ENCODE results near the gene GPR107. TPM values are rescaled to one million over a fixed set of nuclear protein-coding genes. Genes with fewer than 3 reads are reported as not detected.
A peak's percentile ranks its signal among the peaks of the same experiment; 100 is the strongest.

The GPR107 gene
- total RNA-seq, 3 donors from 2014 or later: 15.9 to 21.7 (median 17.9) TPM

- H3K36me3 Mint-ChIP-seq (ENCODE audit: insufficient read depth): no peaks in the 10 kb centered on the region
- peaks cover 3% of the 10 kb centered on the region for H3K27me3 Mint-ChIP-seq (ENCODE audit: low read depth)
- DNase-seq (no peak), ATAC-seq (no peak)
- no peak overlapping the region for H3K4me3 Mint-ChIP-seq
- no peaks in the 10 kb centered on the region for H3K9me3 Mint-ChIP-seq
- no peaks in the 10 kb centered on the region for H3K4me1 Mint-ChIP-seq (ENCODE audit: low read depth)
Observed at GRCh38 chr9:130185017-130185416, 131.3 kb downstream of the GPR107 start.

- Mint-ChIP-seq H3K27me3 (ENCODE audit: low read depth) (peaks cover 2% of the 10 kb centered on the region), H3K9me3 (no peaks in the 10 kb centered on the region), H3K36me3 (ENCODE audit: insufficient read depth) (no peaks in the 10 kb centered on the region), H3K4me1 (ENCODE audit: low read depth) (no peaks in the 10 kb centered on the region), H3K4me3 (no peak overlapping the region)
- DNase-seq: no peak
- ATAC-seq: no peak
Observed at GRCh38 chr9:130185490-130186031, 131.9 kb downstream of the GPR107 start.

- Mint-ChIP-seq H3K4me1 (ENCODE audit: low read depth) (no peaks in the 10 kb centered on the region), H3K36me3 (ENCODE audit: insufficient read depth) (no peaks in the 10 kb centered on the region), H3K9me3 (no peaks in the 10 kb centered on the region), H3K27me3 (ENCODE audit: low read depth) (peaks cover 2% of the 10 kb centered on the region), H3K4me3 (no peak overlapping the region)
- ATAC-seq (no peak), DNase-seq (no peak)
Observed at GRCh38 chr9:130186051-130186450, 132.3 kb downstream of the GPR107 start.

- no peak for DNase-seq
- H3K27me3 Mint-ChIP-seq (ENCODE audit: low read depth): peaks cover 2% of the 10 kb centered on the region
- H3K36me3 Mint-ChIP-seq (ENCODE audit: insufficient read depth): no peaks in the 10 kb centered on the region
- H3K4me3 Mint-ChIP-seq: no peak overlapping the region
- H3K4me1 Mint-ChIP-seq (ENCODE audit: low read depth): no peaks in the 10 kb centered on the region
- peak; percentile 54 to 66 for ATAC-seq
- H3K9me3 Mint-ChIP-seq: no peaks in the 10 kb centered on the region
Observed at GRCh38 chr9:130186839-130187522, 133.3 kb downstream of the GPR107 start.

GRCh38 chr9:130187523-130187846 lies 133.8 kb downstream of the GPR107 start:
- Mint-ChIP-seq H3K4me1 (ENCODE audit: low read depth) (no peaks in the 10 kb centered on the region), H3K4me3 (no peak overlapping the region), H3K27me3 (ENCODE audit: low read depth) (peaks cover 2% of the 10 kb centered on the region), H3K36me3 (ENCODE audit: insufficient read depth) (no peaks in the 10 kb centered on the region), H3K9me3 (no peaks in the 10 kb centered on the region)
- ATAC-seq (no peak), DNase-seq (no peak)

- Mint-ChIP-seq H3K4me1 (ENCODE audit: low read depth) (peaks cover under 1% of the 10 kb centered on the region), H3K36me3 (ENCODE audit: insufficient read depth) (no peaks in the 10 kb centered on the region), H3K27me3 (ENCODE audit: low read depth) (peaks cover 4% of the 10 kb centered on the region), H3K9me3 (no peaks in the 10 kb centered on the region), H3K4me3 (no peak overlapping the region)
- no peak for DNase-seq
- no peak for ATAC-seq
Observed at GRCh38 chr9:130188860-130189481, 135.3 kb downstream of the GPR107 start.

Other genes with a start within 250 kb of the GPR107 start
- 10 to 100 TPM; 42.4 to 49.3 (median 45.2) TPM for gene TOR1A, start 229.8 kb upstream of the GPR107 start, total RNA-seq
- 10 to 100 TPM; 74.8 to 92.6 (median 76.2) TPM for gene C9orf78, start 218.6 kb upstream of the GPR107 start, total RNA-seq
- gene USP20, start 218.4 kb upstream of the GPR107 start, total RNA-seq: 10 to 100 TPM; 39.1 to 48.4 (median 47.0) TPM
- 100 to 1,000 TPM; 156 to 174 (median 163) TPM for gene FNBP1, start 10.7 kb upstream of the GPR107 start, total RNA-seq
- 10 to 100 TPM; 23.8 to 27.5 (median 24.1) TPM for gene NCS1, start 118.5 kb downstream of the GPR107 start, total RNA-seq
- under 1 TPM in 2 of 3 donors, not detected in 1; 0.03 to 0.05 TPM for gene HMCN2, start 211.9 kb downstream of the GPR107 start, total RNA-seq